ENCODE results near the gene FFAR3.

FFAR3 gene

GRCh38 chr19:35313587-35313986 lies 44.7 kb upstream of the FFAR3 start:
- H3K4me3 ChIP-seq (ENCODE audit: control insufficient read depth, low read depth, low read length) = no peak overlapping the region
- no peak for TF ChIP-seq CTCF (conservative IDR thresholded peaks at IDR 0.05; ENCODE audit: control insufficient read depth, insufficient read depth, low read depth, low read length)
- DNase-seq (ENCODE audit: low read depth) = no peak

- no peak for TF ChIP-seq CTCF (conservative IDR thresholded peaks at IDR 0.05; ENCODE audit: control insufficient read depth, insufficient read depth, low read depth, low read length)
- no peak overlapping the region for H3K4me3 ChIP-seq (ENCODE audit: control insufficient read depth, low read depth, low read length)
- DNase-seq (ENCODE audit: low read depth) = no peak
Measured at GRCh38 chr19:35314031-35314430, 44.2 kb upstream of the FFAR3 start.

- TF ChIP-seq CTCF (conservative IDR thresholded peaks at IDR 0.05; ENCODE audit: control insufficient read depth, insufficient read depth, low read depth, low read length) = no peak
- DNase-seq (ENCODE audit: low read depth) = no peak
- no peak overlapping the region for H3K4me3 ChIP-seq (ENCODE audit: control insufficient read depth, low read depth, low read length)
Measured at GRCh38 chr19:35314858-35315470, 43.3 kb upstream of the FFAR3 start.

- no peak for TF ChIP-seq CTCF (conservative IDR thresholded peaks at IDR 0.05; ENCODE audit: control insufficient read depth, insufficient read depth, low read depth, low read length)
- no peak for DNase-seq (ENCODE audit: low read depth)
- no peak overlapping the region for H3K4me3 ChIP-seq (ENCODE audit: control insufficient read depth, low read depth, low read length)
Measured at GRCh38 chr19:35315883-35316282, 42.4 kb upstream of the FFAR3 start.

- no peak overlapping the region for H3K4me3 ChIP-seq (ENCODE audit: control insufficient read depth, low read depth, low read length)
- no peak for TF ChIP-seq CTCF (conservative IDR thresholded peaks at IDR 0.05; ENCODE audit: control insufficient read depth, insufficient read depth, low read depth, low read length)
- DNase-seq (ENCODE audit: low read depth) = no peak
Measured at GRCh38 chr19:35316560-35316959, 41.7 kb upstream of the FFAR3 start.

GRCh38 chr19:35317464-35318043 lies 40.7 kb upstream of the FFAR3 start:
- no peak overlapping the region for H3K4me3 ChIP-seq (ENCODE audit: control insufficient read depth, low read depth, low read length)
- no peak for TF ChIP-seq CTCF (conservative IDR thresholded peaks at IDR 0.05; ENCODE audit: control insufficient read depth, insufficient read depth, low read depth, low read length)
- no peak for DNase-seq (ENCODE audit: low read depth)

Data from fibroblast of mammary gland (primary cell).